HG03175 (cell line): Measurements from ENCODE around the gene SESTD1.
A peak's percentile ranks its signal among the peaks of the same experiment; 100 is the strongest.
"Not testable (repeated sequence)": the region's sequence is repeated elsewhere in the genome, so short reads cannot be mapped to it uniquely, and the experiment has no call there.

ENCODE experiments used
- ATAC-seq: cut with Tn5 transposase; IDR thresholded peaks from one replicate; pipeline ENCODE4 v1.9.1; 2021; ENCODE audit warnings: mild to moderate bottlenecking, moderate library complexity; ENCODE audit not compliant: unreplicated experiment

SESTD1 gene

GRCh38 chr2:179124282-179124681 is 140.3 kb downstream of the SESTD1 start:
- no peak for ATAC-seq

GRCh38 chr2:179123272-179123662 is 141.4 kb downstream of the SESTD1 start:
- no peak for ATAC-seq

- peak; percentile 39 for ATAC-seq
These were observed 156.9 kb downstream of the SESTD1 start for GRCh38 chr2:179107737-179108136.

- peak; percentile 84 for ATAC-seq
These were observed 157.8 kb downstream of the SESTD1 start for GRCh38 chr2:179106676-179107428.

- no peak for ATAC-seq
These were observed 158.3 kb downstream of the SESTD1 start for GRCh38 chr2:179106342-179106675.

GRCh38 chr2:179104736-179105135 is 159.9 kb downstream of the SESTD1 start:
- no peak for ATAC-seq

GRCh38 chr2:179098080-179098689 is 166.4 kb downstream of the SESTD1 start:
- ATAC-seq: no peak

GRCh38 chr2:179097131-179097530 is 167.5 kb downstream of the SESTD1 start:
- ATAC-seq: no peak

GRCh38 chr2:179096090-179096489 is 168.5 kb downstream of the SESTD1 start:
- peak; percentile 100 for ATAC-seq

- not testable (repeated sequence) for ATAC-seq
These were observed 171.7 kb downstream of the SESTD1 start for GRCh38 chr2:179092912-179093311.

GRCh38 chr2:179082697-179083096 is 181.9 kb downstream of the SESTD1 start:
- no peak for ATAC-seq

GRCh38 chr2:179081954-179082353 is 182.7 kb downstream of the SESTD1 start:
- ATAC-seq: no peak

GRCh38 chr2:179072527-179072926 is 192.1 kb downstream of the SESTD1 start:
- ATAC-seq: no peak

- ATAC-seq: no peak
These were observed 192.7 kb downstream of the SESTD1 start for GRCh38 chr2:179071810-179072355.

GRCh38 chr2:179070895-179071294 is 193.7 kb downstream of the SESTD1 start:
- no peak for ATAC-seq

- no peak for ATAC-seq
These were observed 194.9 kb downstream of the SESTD1 start for GRCh38 chr2:179069685-179070084.

GRCh38 chr2:179068991-179069643 is 195.5 kb downstream of the SESTD1 start:
- no peak for ATAC-seq

GRCh38 chr2:179059026-179059700 is 205.5 kb downstream of the SESTD1 start:
- ATAC-seq: peak; percentile 78

GRCh38 chr2:179057737-179058136 is 206.9 kb downstream of the SESTD1 start:
- no peak for ATAC-seq

- ATAC-seq: not testable (repeated sequence)
These were observed 211.1 kb downstream of the SESTD1 start for GRCh38 chr2:179053568-179053967.
